Calu3 (cell line): ENCODE data around the gene WDR31. TPM values are rescaled to one million over a fixed set of nuclear protein-coding genes. Genes with fewer than 3 reads are reported as not detected.

Experiments
- BruUV-seq: library from RNA; stranded (reverse); fragments of 400-500 nt; replicated peaks from 2 replicates; lab custom pipeline; 2021; lab: Mats Ljungman, UMichigan
- CTCF ChIA-PET: fragments of 300-600 bp; sonication (Branson Sonifier 250); formaldehyde crosslinking; loops from one replicate; lab custom pipeline; 2022; ENCODE audit warnings: antibody characterized with exemption; lab: Charles Lee
- DNase-seq: peaks from one replicate; pipeline ENCODE4 v3.0.0; 2022
- H3K27ac Mint-ChIP-seq: one replicate; pipeline ENCODE4 v1.8.0; 2022; ENCODE audit warnings: mixed read lengths; ENCODE audit not compliant: unreplicated experiment
- H3K27me3 Mint-ChIP-seq: one replicate; pipeline ENCODE4 v1.8.0; 2022; ENCODE audit warnings: mixed read lengths; ENCODE audit not compliant: unreplicated experiment
- H3K36me3 Mint-ChIP-seq: one replicate; pipeline ENCODE4 v1.8.0; 2022; ENCODE audit warnings: mild to moderate bottlenecking, moderate library complexity, mixed read lengths; ENCODE audit not compliant: insufficient read depth, unreplicated experiment
- H3K4me1 Mint-ChIP-seq: one replicate; pipeline ENCODE4 v1.8.0; 2022; ENCODE audit warnings: mild to moderate bottlenecking, low read depth, mixed read lengths; ENCODE audit not compliant: unreplicated experiment
- H3K4me3 Mint-ChIP-seq: one replicate; pipeline ENCODE4 v1.8.0; 2022; ENCODE audit warnings: mild to moderate bottlenecking, low read depth, moderate library complexity, mixed read lengths; ENCODE audit not compliant: unreplicated experiment
- H3K9me3 Mint-ChIP-seq: one replicate; pipeline ENCODE4 v1.8.0; 2022; ENCODE audit warnings: low read depth, mixed read lengths; ENCODE audit not compliant: unreplicated experiment
- CTCF ChIP-seq: fragments of 200-600 bp; IDR thresholded peaks from one replicate; pipeline ENCODE4 v1.8.0; 2022; ENCODE audit warnings: antibody characterized with exemption; ENCODE audit not compliant: unreplicated experiment
- intact Hi-C: fragments of 100-400 bp; cut with micrococcal nuclease; formaldehyde crosslinking; loops from one replicate; pipeline ENCODE4 v1.10.0; 2022; ENCODE audit not compliant: unreplicated experiment
- total RNA-seq: library from RNA; stranded (reverse); gene quantifications from 2 replicates; pipeline ENCODE4 v1.2.3, GENCODE V29; 2022

Gene WDR31
- total RNA-seq, 1 experiment from 2014 or later: 3.1 TPM

- no TSS peak for BruUV-seq
- H3K4me3 Mint-ChIP-seq: no peak overlapping the region
- H3K27me3 Mint-ChIP-seq: no peaks in the 10 kb centered on the region
- no peaks in the 10 kb centered on the region for H3K9me3 Mint-ChIP-seq
- no peaks in the 10 kb centered on the region for H3K36me3 Mint-ChIP-seq
- CTCF ChIA-PET: interaction anchor here (0.6 kb wide), 1 partner anchor 44 kb away, joined by 3 read pairs; no protein-coding TSS in a partner anchor
- H3K4me1 Mint-ChIP-seq: no peaks in the 10 kb centered on the region
- TF ChIP-seq CTCF: no peak
- no peak overlapping the region for H3K27ac Mint-ChIP-seq
- intact Hi-C loops: no loop called here
- DNase-seq: no peak
These were observed 21.4 kb upstream of the WDR31 start for GRCh38 chr9:113361304-113362018.

- intact Hi-C loops: no loop called here
- no peak overlapping the region for H3K27ac Mint-ChIP-seq
- BruUV-seq: no TSS peak
- no peaks in the 10 kb centered on the region for H3K27me3 Mint-ChIP-seq
- TF ChIP-seq CTCF: no peak
- H3K36me3 Mint-ChIP-seq: no peaks in the 10 kb centered on the region
- no peak for DNase-seq
- H3K4me1 Mint-ChIP-seq: no peaks in the 10 kb centered on the region
- H3K4me3 Mint-ChIP-seq: no peak overlapping the region
- no peaks in the 10 kb centered on the region for H3K9me3 Mint-ChIP-seq
- CTCF ChIA-PET: no interaction called here
These were observed 20.3 kb upstream of the WDR31 start for GRCh38 chr9:113360242-113360842.

GRCh38 chr9:113359385-113359784 is 19.3 kb upstream of the WDR31 start:
- CTCF ChIA-PET: no interaction called here
- TF ChIP-seq CTCF: no peak
- H3K4me1 Mint-ChIP-seq: no peaks in the 10 kb centered on the region
- no peaks in the 10 kb centered on the region for H3K27me3 Mint-ChIP-seq
- intact Hi-C loops: no loop called here
- no peak overlapping the region for H3K27ac Mint-ChIP-seq
- BruUV-seq: no TSS peak
- no peaks in the 10 kb centered on the region for H3K36me3 Mint-ChIP-seq
- no peaks in the 10 kb centered on the region for H3K9me3 Mint-ChIP-seq
- no peak for DNase-seq
- H3K4me3 Mint-ChIP-seq: no peak overlapping the region

- Mint-ChIP-seq H3K27me3 (no peaks in the 10 kb centered on the region), H3K4me1 (peaks cover 12% of the 10 kb centered on the region), H3K4me3 (no peak overlapping the region), H3K9me3 (no peaks in the 10 kb centered on the region), H3K27ac (no peak overlapping the region), H3K36me3 (no peaks in the 10 kb centered on the region)
- DNase-seq: no peak
- BruUV-seq: no TSS peak
- TF ChIP-seq CTCF: no peak
- CTCF ChIA-PET: no interaction called here
- intact Hi-C loops: no loop called here
These were observed 16.7 kb upstream of the WDR31 start for GRCh38 chr9:113356686-113357292.
